ENCODE results near the gene METTL9.

DNA sequence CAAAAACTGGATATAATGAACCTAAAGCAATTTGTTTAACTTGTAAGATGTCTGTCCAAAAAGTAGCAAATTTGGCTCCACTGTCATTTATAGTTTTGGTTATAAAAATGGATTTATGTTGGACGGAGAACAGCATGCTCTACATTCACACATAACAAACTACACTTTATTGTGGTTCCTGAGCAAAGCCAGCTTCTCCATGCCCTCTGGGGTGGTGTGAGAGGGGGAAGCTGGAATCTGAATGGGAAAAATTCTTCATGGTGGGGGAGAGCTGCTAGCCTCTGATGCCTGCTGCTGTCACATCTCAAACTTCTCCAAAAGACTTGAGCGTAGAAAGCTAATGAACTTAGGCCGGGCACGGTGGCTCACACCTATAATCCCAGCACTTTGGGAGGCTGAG lies 9.8 kb upstream of the METTL9 start:
- no peak for TF ChIP-seq POLR2A (IDR thresholded peaks at IDR 0.05)
- TF ChIP-seq, protein P1, sequence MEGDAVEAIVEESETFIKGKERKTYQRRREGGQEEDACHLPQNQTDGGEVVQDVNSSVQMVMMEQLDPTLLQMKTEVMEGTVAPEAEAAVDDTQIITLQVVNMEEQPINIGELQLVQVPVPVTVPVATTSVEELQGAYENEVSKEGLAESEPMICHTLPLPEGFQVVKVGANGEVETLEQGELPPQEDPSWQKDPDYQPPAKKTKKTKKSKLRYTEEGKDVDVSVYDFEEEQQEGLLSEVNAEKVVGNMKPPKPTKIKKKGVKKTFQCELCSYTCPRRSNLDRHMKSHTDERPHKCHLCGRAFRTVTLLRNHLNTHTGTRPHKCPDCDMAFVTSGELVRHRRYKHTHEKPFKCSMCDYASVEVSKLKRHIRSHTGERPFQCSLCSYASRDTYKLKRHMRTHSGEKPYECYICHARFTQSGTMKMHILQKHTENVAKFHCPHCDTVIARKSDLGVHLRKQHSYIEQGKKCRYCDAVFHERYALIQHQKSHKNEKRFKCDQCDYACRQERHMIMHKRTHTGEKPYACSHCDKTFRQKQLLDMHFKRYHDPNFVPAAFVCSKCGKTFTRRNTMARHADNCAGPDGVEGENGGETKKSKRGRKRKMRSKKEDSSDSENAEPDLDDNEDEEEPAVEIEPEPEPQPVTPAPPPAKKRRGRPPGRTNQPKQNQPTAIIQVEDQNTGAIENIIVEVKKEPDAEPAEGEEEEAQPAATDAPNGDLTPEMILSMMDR (IDR thresholded peaks at IDR 0.05), result no peak
